22Rv1 (cell line): ENCODE data around the gene SRGAP1.

Experiments used
- CTCF ChIP-seq: fragments of 450-650 bp; IDR thresholded peaks from 2 replicates; pipeline ENCODE4 v1.5.1; 2017; ENCODE audit warnings: mild to moderate bottlenecking
- ZFX ChIP-seq: fragments of 450-650 bp; IDR thresholded peaks from 2 replicates; pipeline ENCODE4 v1.6.1; 2017; ENCODE audit warnings: antibody characterized with exemption, borderline replicate concordance

DNA sequence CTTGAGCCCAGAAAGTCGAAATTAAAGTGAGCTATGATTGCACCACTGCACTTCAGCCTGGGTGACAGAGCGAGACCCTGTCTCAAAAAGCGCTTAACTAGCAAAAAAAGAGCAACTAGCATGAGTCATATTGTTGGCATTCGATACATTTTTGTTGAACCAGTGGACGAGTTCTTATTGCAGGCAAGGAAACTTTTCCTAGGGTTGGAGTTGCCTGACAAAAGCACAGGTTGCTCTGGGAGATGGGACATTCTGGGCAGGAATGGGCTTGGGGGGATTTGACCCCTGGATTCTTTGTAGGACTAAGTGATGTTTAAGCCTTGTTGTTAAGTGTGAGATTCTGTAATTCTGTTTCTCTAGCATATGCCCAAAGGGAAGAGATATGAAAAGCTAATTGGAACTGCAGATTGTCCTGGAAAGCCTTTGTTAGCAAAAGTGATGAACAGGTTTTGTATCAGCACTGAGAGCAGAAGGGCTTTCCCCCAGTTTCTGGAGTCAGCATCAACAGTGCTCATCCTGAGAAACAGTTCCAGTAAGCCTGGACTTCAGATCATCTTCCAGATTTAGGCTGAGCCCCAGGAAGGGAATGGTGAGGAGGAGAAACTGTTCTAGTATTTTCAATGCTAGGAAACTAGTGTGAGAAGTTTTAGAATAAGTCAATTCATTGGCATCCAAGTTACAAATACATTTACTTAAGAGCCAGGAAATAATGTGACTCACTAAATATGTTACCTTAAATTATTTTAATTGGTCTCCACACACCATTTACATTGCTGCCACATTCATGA lies 123.1 kb downstream of the SRGAP1 start:
- TF ChIP-seq CTCF = no peak
- no peak for TF ChIP-seq ZFX
